ENCODE measurements around the gene MIEN1. TPM values are rescaled to one million over a fixed set of nuclear protein-coding genes. Genes with fewer than 3 reads are reported as not detected.

The MIEN1 gene
- total RNA-seq, 2 donors from 2014 or later = 79.1 to 98.2 TPM

GRCh38 chr17:39679521-39680192 lies 50.7 kb downstream of the MIEN1 start:
- Histone ChIP-seq H3K9me3 (no peaks in the 10 kb centered on the region), H3K4me3 (no peak overlapping the region), H3K4me1 (peaks cover 20% of the 10 kb centered on the region), H3K36me3 (replicated peaks in 1 of 2; ENCODE audit: insufficient read depth in 1 of 2, low read depth in 2 of 2) (no peaks in the 10 kb centered on the region), H3K27ac (no peak overlapping the region), H3K27me3 (no peaks in the 10 kb centered on the region)
- ATAC-seq (no peak), DNase-seq (no peak)
- no peak for TF ChIP-seq POLR2A (IDR thresholded peaks at IDR 0.05)
- no peak for TF ChIP-seq CTCF (IDR thresholded peaks at IDR 0.05)
- 63 to 79% methylated on average over 11 to 12 of the region's 12 CpGs for WGBS, 2 donors
- intact Hi-C loops (cut with DNase I) = loop anchor here (10.0 kb wide), 1 partner anchor 65 kb away; no protein-coding TSS in a partner anchor

Small RNA genes lying within 50 kb of the gene (microRNA-seq; reads per million reads assigned to microRNA genes)
- gene MIR4728 (ENCODE audit: borderline number of aligned reads in 2 of 2, borderline replicate concordance in 2 of 2) = 0.90 to 1.4 reads per million in 2 donors

Small RNA genes lying within 50 kb of the gene (small RNA-seq; reads per million reads assigned to genes)
- gene MIR4728 = not detected

Other genes starting within 250 kb of the MIEN1 start
- gene NEUROD2, start 122.6 kb downstream of the MIEN1 start, total RNA-seq = not detected
- gene PPP1R1B, start 103.6 kb downstream of the MIEN1 start, total RNA-seq = 10 to 100 TPM; 38.4 to 75.8 TPM
- 10 to 100 TPM; 30.1 to 63.9 TPM for gene STARD3, start 93.4 kb downstream of the MIEN1 start, total RNA-seq
- under 1 TPM in 1 of 2 donors, not detected in 1; 0.26 TPM for gene TCAP, start 65.2 kb downstream of the MIEN1 start, total RNA-seq
- 1 to 10 TPM; 1.3 to 2.6 TPM for gene PNMT, start 62.1 kb downstream of the MIEN1 start, total RNA-seq
- 10 to 100 TPM; 13.8 to 33.2 TPM for gene PGAP3, start 42.5 kb downstream of the MIEN1 start, total RNA-seq
- gene ERBB2, start 30.5 kb downstream of the MIEN1 start, total RNA-seq = 10 to 100 TPM; 52.4 to 65.3 TPM
- gene GRB7, start 7.4 kb upstream of the MIEN1 start, total RNA-seq = 10 to 100 TPM; 25.4 to 39.9 TPM
- under 1 TPM; 0.78 to 0.99 TPM for gene IKZF3, start 133.8 kb upstream of the MIEN1 start, total RNA-seq
- gene ZPBP2, start 137.7 kb upstream of the MIEN1 start, total RNA-seq = not detected
- gene GSDMB, start 188.1 kb upstream of the MIEN1 start, total RNA-seq = 10 to 100 TPM; 16.3 to 18.5 TPM
- 10 to 100 TPM; 65.6 to 91.0 TPM for gene ORMDL3, start 197.1 kb upstream of the MIEN1 start, total RNA-seq
- gene LRRC3C, start 197.2 kb upstream of the MIEN1 start, total RNA-seq = not detected
- gene GSDMA, start 232.5 kb upstream of the MIEN1 start, total RNA-seq = 1 to 10 TPM in 1 of 2 donors, not detected in 1; 3.4 TPM

All from body of pancreas (tissue), 4 donors.